Measurements from ENCODE around the gene EHD1.

The EHD1 gene

GRCh38 chr11:64874308-64875240 is 3.8 kb downstream of the EHD1 start:
- POLR2A ChIA-PET: interaction anchor here (0.5 to 7.8 kb wide), 3 partner anchors 10 to 94 kb away, joined by 6 to 225 read pairs (median 129); partner anchors contain the start of gene CDC42BPG
- CTCF ChIA-PET: interaction anchor here (0.7 to 31.5 kb wide), 3 partner anchors 16 to 138 kb away, joined by 3 to 1137 read pairs (median 152); partner anchors contain the start of gene CDC42BPG
- DNase-seq (ENCODE audit: extremely low spot score): no peak
- TF ChIP-seq CTCF (IDR thresholded peaks at IDR 0.05; ENCODE audit: control extremely low read depth, extremely low read depth, low read depth, missing control alignments): no peak

GRCh38 chr11:64872790-64873488 is 5.5 kb downstream of the EHD1 start:
- POLR2A ChIA-PET: interaction anchor here (0.6 to 7.8 kb wide), 7 partner anchors 10 to 70 kb away, joined by 3 to 129 read pairs (median 8); partner anchors contain the start of gene CDC42BPG
- no peak for TF ChIP-seq CTCF (IDR thresholded peaks at IDR 0.05; ENCODE audit: control extremely low read depth, extremely low read depth, low read depth, missing control alignments)
- DNase-seq (ENCODE audit: extremely low spot score): no peak
- CTCF ChIA-PET: interaction anchor here (1.2 to 31.5 kb wide), 3 partner anchors 18 to 105 kb away, joined by 3 to 1137 read pairs (median 152); partner anchors contain the start of gene CDC42BPG

- CTCF ChIA-PET: interaction anchor here (12.5 to 31.5 kb wide), 2 partner anchors 17 to 19 kb away, joined by 152 to 1137 read pairs; partner anchors contain the start of gene CDC42BPG
- POLR2A ChIA-PET: interaction anchor here (2.4 kb wide), 1 partner anchor 9 kb away, joined by 23 read pairs; no protein-coding TSS in a partner anchor
- no peak for TF ChIP-seq CTCF (IDR thresholded peaks at IDR 0.05; ENCODE audit: control extremely low read depth, extremely low read depth, low read depth, missing control alignments)
- no peak for DNase-seq (ENCODE audit: extremely low spot score)
These were observed 6.9 kb downstream of the EHD1 start for GRCh38 chr11:64871492-64871891.

- ChIA-PET POLR2A (interaction anchor here (1.2 to 13.1 kb wide), 3 partner anchors 6 to 16 kb away, joined by 3 to 225 read pairs (median 21); partner anchors contain the start of gene EHD1), CTCF (interaction anchor here (16.7 to 33.1 kb wide), 2 partner anchors 16 to 21 kb away, joined by 356 to 1137 read pairs; partner anchors contain the start of genes CDC42BPG and EHD1)
- TF ChIP-seq CTCF (IDR thresholded peaks at IDR 0.05; ENCODE audit: control extremely low read depth, extremely low read depth, low read depth, missing control alignments): no peak
- no peak for DNase-seq (ENCODE audit: extremely low spot score)
These were observed 7.4 kb downstream of the EHD1 start for GRCh38 chr11:64870893-64871466.

- no peak for DNase-seq (ENCODE audit: extremely low spot score)
- ChIA-PET POLR2A (interaction anchor here (1.2 to 13.1 kb wide), 3 partner anchors 7 to 15 kb away, joined by 3 to 225 read pairs (median 21); partner anchors contain the start of gene EHD1), CTCF (interaction anchor here (1.6 to 33.1 kb wide), 4 partner anchors 9 to 21 kb away, joined by 3 to 1137 read pairs (median 188); partner anchors contain the start of genes CDC42BPG and EHD1)
- TF ChIP-seq CTCF (IDR thresholded peaks at IDR 0.05; ENCODE audit: control extremely low read depth, extremely low read depth, low read depth, missing control alignments): no peak
These were observed 8.1 kb downstream of the EHD1 start for GRCh38 chr11:64870176-64870892.

Data from GM10248 (cell line).